Psoas muscle (tissue), 8 donors: ENCODE measurements around the gene SFXN4. TPM values are rescaled to one million over a fixed set of nuclear protein-coding genes. Genes with fewer than 3 reads are reported as not detected.
A peak's percentile ranks its signal among the peaks of the same experiment; 100 is the strongest.

Experiments used
- ATAC-seq, 4 donors: fragments of 200-7000 bp; cut with Tn5 transposase; one replicate each; pipeline ENCODE4 v1.9.1; 2020; ENCODE audit warnings: moderate library complexity in 3 of 4, mild to moderate bottlenecking in 2 of 4
- DNase-seq, 2 donors: peaks; one replicate each; pipeline ENCODE4 v3.0.0-alpha.2; 2020
- H3K27ac ChIP-seq: fragments of 200-600 bp; one replicate; pipeline ENCODE4 v1.8.0; 2022
- H3K27me3 ChIP-seq, 3 donors: fragments of 200-600 bp in 1 of 3; one replicate each; pipeline versions ENCODE4 v1.6.1 to v1.8.0; 2013 to 2022; ENCODE audit warnings: low read length in 2 of 3, mild to moderate bottlenecking in 2 of 3, moderate library complexity in 1 of 3; ENCODE audit not compliant: insufficient read depth in 3 of 3
- H3K36me3 ChIP-seq, 2 donors: fragments of 200-600 bp in 1 of 2; one replicate each; pipeline versions ENCODE4 v1.6.1 to v1.8.0; 2013 to 2022; ENCODE audit warnings: low read depth in 1 of 2, mild to moderate bottlenecking in 1 of 2, moderate library complexity in 1 of 2; ENCODE audit not compliant: insufficient read depth in 1 of 2
- H3K4me1 ChIP-seq: fragments of 200-600 bp; one replicate; pipeline ENCODE4 v1.8.0; 2022
- H3K4me3 ChIP-seq: fragments of 200-600 bp; one replicate; pipeline ENCODE4 v1.8.0; 2022; ENCODE audit warnings: mild to moderate bottlenecking
- H3K9me3 ChIP-seq: fragments of 200-600 bp; one replicate; pipeline ENCODE4 v1.8.0; 2022
- CTCF ChIP-seq: fragments of 200-600 bp; IDR thresholded peaks from one replicate; pipeline ENCODE4 v1.8.0; 2022; ENCODE audit warnings: antibody characterized with exemption
- WGBS, 3 donors: extraction: QIAGEN DNeasy Blood & Tissue Kit; methylation state at CpG; one replicate each; pipeline versions ENCODE4 v1.1.6 to v1.1.7; 2013; 5-methylcytosine and 5-hydroxymethylcytosine counted together
- intact Hi-C, 2 donors: fragments of 100-400 bp; cut with DNase I; formaldehyde crosslinking; loops; one replicate each; pipeline versions ENCODE4 v1.11.0 to v1.14.2; 2022
- polyA plus RNA-seq, 3 donors: library from polyadenylated mRNA; stranded (reverse); fragments of 200-250 nt; gene quantifications; one replicate each; pipeline ENCODE4 v1.2.3, GENCODE V29; 2013
- total RNA-seq, 4 donors: library from RNA; stranded (reverse); fragmentation: NEBNext Ultra II Directional in 2 of 4; extraction: Animal tissue kit (Norgen Biotek cat#: 25700) in 2 of 4; gene quantifications; one replicate each; pipeline versions ENCODE4 v1.2.1 to v1.2.4, GENCODE V29; 2021 to 2023
- donor health status: healthy with polysubstance abuse.
- donor health status: DM: no; HTN: no; CAD: no; lungs with moderate emphysema.
- donor health status: Bipolar disorder and iron deficiency.
- donor health status: healthy.
- donor health status: DM: yes; HTN: yes; CAD: no.
- donor health status: DM: no; HTN: no; CAD: no.
- donor health status: DM: no; HTN: no; CAD: no.
- donor health status: DM: yes; HTN: yes; CAD: no.

The SFXN4 gene
- total and polyA plus RNA-seq, 7 donors: 37.1 to 67.2 (median 48.9) TPM

- H3K4me3 ChIP-seq: no peak overlapping the region
- H3K36me3 ChIP-seq: peaks cover 6 to 59% of the 10 kb centered on the region in 2 donors
- H3K27me3 ChIP-seq: no peaks in the 10 kb centered on the region
- DNase-seq (no peak), ATAC-seq (no peak)
- 77 to 95% (median 84%) methylated on average over 5 of the region's 5 CpGs for WGBS, 3 donors
- intact Hi-C loops: loop anchor here (5.0 kb wide), 3 partner anchors 45 to 115 kb away; no protein-coding TSS in a partner anchor
- H3K27ac ChIP-seq: peak overlapping the region; percentile 27
- TF ChIP-seq CTCF: no peak
- H3K4me1 ChIP-seq: peaks cover 27% of the 10 kb centered on the region
- no peaks in the 10 kb centered on the region for H3K9me3 ChIP-seq
Measured at GRCh38 chr10:119162452-119163092, 2.9 kb downstream of the SFXN4 start.

- H3K27me3 ChIP-seq: no peaks in the 10 kb centered on the region
- H3K4me1 ChIP-seq: peaks cover 27% of the 10 kb centered on the region
- peak overlapping the region; percentile 27 for H3K27ac ChIP-seq
- no peak for TF ChIP-seq CTCF
- no peaks in the 10 kb centered on the region for H3K9me3 ChIP-seq
- ATAC-seq: no peak
- DNase-seq: no peak
- intact Hi-C loops: loop anchor here (5.0 kb wide), 3 partner anchors 45 to 115 kb away; no protein-coding TSS in a partner anchor
- H3K36me3 ChIP-seq: peaks cover 6 to 59% of the 10 kb centered on the region in 2 donors
- no peak overlapping the region for H3K4me3 ChIP-seq
- 33 to 52% (median 42%) methylated on average over 11 of the region's 11 CpGs for WGBS, 3 donors
Measured at GRCh38 chr10:119161680-119162451, 3.6 kb downstream of the SFXN4 start.

- no peak for ATAC-seq
- peaks cover 14% of the 10 kb centered on the region for H3K4me1 ChIP-seq
- no peaks in the 10 kb centered on the region for H3K9me3 ChIP-seq
- H3K36me3 ChIP-seq: peaks cover 16 to 83% of the 10 kb centered on the region in 2 donors
- no peak for DNase-seq
- no peak overlapping the region for H3K27ac ChIP-seq
- intact Hi-C loops: no loop called here
- TF ChIP-seq CTCF: no peak
- 61 to 80% (median 77%) methylated on average over 8 of the region's 8 CpGs for WGBS, 3 donors
- no peak overlapping the region for H3K4me3 ChIP-seq
- H3K27me3 ChIP-seq: no peaks in the 10 kb centered on the region
Measured at GRCh38 chr10:119159332-119159731, 6.2 kb downstream of the SFXN4 start.

GRCh38 chr10:119153661-119154060, 11.9 kb downstream of the SFXN4 start:
- WGBS, 3 donors: 93 to 95% (median 95%) methylated on average over 12 of the region's 12 CpGs
- H3K4me1 ChIP-seq: no peaks in the 10 kb centered on the region
- DNase-seq: no peak
- no peaks in the 10 kb centered on the region for H3K27me3 ChIP-seq
- H3K9me3 ChIP-seq: no peaks in the 10 kb centered on the region
- no peak overlapping the region for H3K27ac ChIP-seq
- no peak overlapping the region for H3K4me3 ChIP-seq
- H3K36me3 ChIP-seq: peaks cover 22 to 100% of the 10 kb centered on the region in 2 donors
- ATAC-seq: peak in 1 of 4 donors; percentile 15
- no peak for TF ChIP-seq CTCF
- intact Hi-C loops: no loop called here
